PC-9 (cell line): ENCODE data around the gene TNS1. TPM values are rescaled to one million over a fixed set of nuclear protein-coding genes. Genes with fewer than 3 reads are reported as not detected.

ENCODE experiments used
- BruUV-seq: library from RNA; stranded (reverse); fragments of 400-500 nt; replicated peaks from 2 replicates; lab custom pipeline; 2021; lab: Mats Ljungman, UMichigan
- CTCF ChIA-PET: fragments of 300-600 bp; sonication (Branson Sonifier 250); formaldehyde crosslinking; loops from one replicate; lab custom pipeline; 2022; ENCODE audit warnings: antibody characterized with exemption; lab: Charles Lee
- POLR2A ChIA-PET: fragments of 300-600 bp; sonication (Branson Sonifier 250); formaldehyde crosslinking; loops from one replicate; lab custom pipeline; 2022; ENCODE audit warnings: antibody characterized with exemption; ENCODE audit not compliant: unreplicated experiment; lab: Charles Lee
- DNase-seq, 2 experiments: peaks; one replicate each; pipeline versions ENCODE4 v3.0.0 to v3.0.0-alpha.2; 2015 to 2022; ENCODE audit warnings: mixed read lengths in 1 of 2
- H2AFZ ChIP-seq: fragments of 200-600 bp; sonication (generic); 2 replicates; pipeline ENCODE4 v1.8.1; 2017; ENCODE audit warnings: antibody characterized with exemption
- H3F3A ChIP-seq: fragments of 200-600 bp; sonication (generic); 2 replicates; pipeline ENCODE4 v1.8.1; 2017; ENCODE audit warnings: antibody characterized with exemption, mild to moderate bottlenecking, low read depth; ENCODE audit not compliant: insufficient read depth
- H3K27ac ChIP-seq: fragments of 200-600 bp; sonication (generic); 2 replicates; pipeline ENCODE4 v1.6.1; 2016; ENCODE audit warnings: mixed run types
- H3K27me3 ChIP-seq: fragments of 200-600 bp; sonication (generic); 2 replicates; pipeline ENCODE4 v1.6.1; 2016; ENCODE audit warnings: low read depth, mixed run types; ENCODE audit not compliant: insufficient read depth
- H3K36me3 ChIP-seq: fragments of 200-600 bp; sonication (generic); 2 replicates; pipeline ENCODE4 v1.6.1; 2016; ENCODE audit warnings: low read depth, mixed run types
- H3K4me1 ChIP-seq: fragments of 200-600 bp; sonication (generic); replicated peaks from 2 replicates; pipeline ENCODE4 v1.6.1; 2016; ENCODE audit warnings: mixed run types; ENCODE audit not compliant: insufficient read depth
- H3K4me2 ChIP-seq: fragments of 200-600 bp; sonication (generic); 2 replicates; pipeline ENCODE4 v1.6.1; 2017; ENCODE audit warnings: mixed run types
- H3K4me3 ChIP-seq: fragments of 200-600 bp; sonication (generic); 2 replicates; pipeline ENCODE4 v1.6.1; 2016; ENCODE audit warnings: mixed run types
- H3K79me2 ChIP-seq: fragments of 200-600 bp; sonication (generic); 2 replicates; pipeline ENCODE4 v1.6.1; 2017; ENCODE audit warnings: low read depth, mixed run types
- H3K9me2 ChIP-seq: fragments of 200-600 bp; sonication (generic); 2 replicates; pipeline ENCODE4 v1.8.1; 2017; ENCODE audit warnings: mild to moderate bottlenecking; ENCODE audit not compliant: insufficient read depth
- H3K9me3 ChIP-seq: fragments of 200-600 bp; sonication (generic); 2 replicates; pipeline ENCODE4 v1.8.1; 2016; ENCODE audit warnings: low read depth; ENCODE audit not compliant: insufficient read depth
- H4K20me1 ChIP-seq: fragments of 200-600 bp; sonication (generic); 2 replicates; pipeline ENCODE4 v1.8.1; 2017; ENCODE audit not compliant: insufficient read depth
- EZH2 ChIP-seq: fragments of 200-600 bp; sonication (generic); IDR thresholded peaks from 2 replicates; pipeline ENCODE4 v1.8.0; 2017; ENCODE audit warnings: antibody characterized with exemption, low read depth
- intact Hi-C: fragments of 100-400 bp; cut with micrococcal nuclease; formaldehyde crosslinking; loops from one replicate; pipeline ENCODE4 v1.10.0; 2022; ENCODE audit not compliant: unreplicated experiment
- total RNA-seq: library from RNA; stranded (reverse); gene quantifications from 2 replicates; pipeline ENCODE4 v1.2.3, GENCODE V29; 2021
- TF ChIP-seq, protein P1 (sequence below): fragments of 200-600 bp; sonication (generic); conservative IDR thresholded peaks from 2 replicates; pipeline ENCODE4 v1.6.1; 2017; ENCODE audit warnings: mixed run types, antibody characterized with exemption, mild to moderate bottlenecking, moderate library complexity

TNS1 gene
- total RNA-seq, 1 experiment from 2014 or later, result 5.5 TPM

DNA sequence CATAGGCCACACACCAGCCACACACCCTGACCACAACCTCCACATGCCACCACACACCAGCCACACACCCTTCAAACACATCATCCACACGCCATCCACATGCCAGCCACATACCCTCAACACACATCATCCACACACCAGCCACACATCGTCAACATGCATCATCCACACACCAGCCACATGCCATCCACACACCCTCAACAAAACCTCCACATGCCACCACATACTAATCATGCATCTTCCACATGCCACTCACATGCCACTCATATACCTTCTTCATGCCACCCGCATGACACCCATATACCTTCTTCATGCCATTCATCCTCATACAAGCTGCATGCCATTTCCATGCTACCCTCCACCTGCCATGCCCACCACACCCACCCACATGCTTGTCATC is 12.4 kb downstream of the TNS1 start:
- ChIA-PET POLR2A (no interaction called here), CTCF (interaction anchor here (0.6 kb wide), 1 partner anchor 42 kb away, joined by 13 read pairs; no protein-coding TSS in a partner anchor)
- no peaks in the 10 kb centered on the region for H3K36me3 ChIP-seq
- no peak overlapping the region for H3K27ac ChIP-seq
- H3K9me2 ChIP-seq, result no peaks in the 10 kb centered on the region
- peaks cover 21% of the 10 kb centered on the region for H3K4me1 ChIP-seq
- no peaks in the 10 kb centered on the region for H3K9me3 ChIP-seq
- TF ChIP-seq EZH2, result no peak
- TF ChIP-seq, protein P1, sequence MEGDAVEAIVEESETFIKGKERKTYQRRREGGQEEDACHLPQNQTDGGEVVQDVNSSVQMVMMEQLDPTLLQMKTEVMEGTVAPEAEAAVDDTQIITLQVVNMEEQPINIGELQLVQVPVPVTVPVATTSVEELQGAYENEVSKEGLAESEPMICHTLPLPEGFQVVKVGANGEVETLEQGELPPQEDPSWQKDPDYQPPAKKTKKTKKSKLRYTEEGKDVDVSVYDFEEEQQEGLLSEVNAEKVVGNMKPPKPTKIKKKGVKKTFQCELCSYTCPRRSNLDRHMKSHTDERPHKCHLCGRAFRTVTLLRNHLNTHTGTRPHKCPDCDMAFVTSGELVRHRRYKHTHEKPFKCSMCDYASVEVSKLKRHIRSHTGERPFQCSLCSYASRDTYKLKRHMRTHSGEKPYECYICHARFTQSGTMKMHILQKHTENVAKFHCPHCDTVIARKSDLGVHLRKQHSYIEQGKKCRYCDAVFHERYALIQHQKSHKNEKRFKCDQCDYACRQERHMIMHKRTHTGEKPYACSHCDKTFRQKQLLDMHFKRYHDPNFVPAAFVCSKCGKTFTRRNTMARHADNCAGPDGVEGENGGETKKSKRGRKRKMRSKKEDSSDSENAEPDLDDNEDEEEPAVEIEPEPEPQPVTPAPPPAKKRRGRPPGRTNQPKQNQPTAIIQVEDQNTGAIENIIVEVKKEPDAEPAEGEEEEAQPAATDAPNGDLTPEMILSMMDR, result no peak
- no peaks in the 10 kb centered on the region for H3K27me3 ChIP-seq
- H3F3A ChIP-seq, result peaks cover 13% of the 10 kb centered on the region; the same call in 1 of the 2 replicates
- H2AFZ ChIP-seq, result no peak overlapping the region
- no peak for DNase-seq
- no peaks in the 10 kb centered on the region for H4K20me1 ChIP-seq
- intact Hi-C loops, result no loop called here
- no peak overlapping the region for H3K4me3 ChIP-seq
- no TSS peak for BruUV-seq
- H3K79me2 ChIP-seq, result no peaks in the 10 kb centered on the region
- no peak overlapping the region for H3K4me2 ChIP-seq

DNA sequence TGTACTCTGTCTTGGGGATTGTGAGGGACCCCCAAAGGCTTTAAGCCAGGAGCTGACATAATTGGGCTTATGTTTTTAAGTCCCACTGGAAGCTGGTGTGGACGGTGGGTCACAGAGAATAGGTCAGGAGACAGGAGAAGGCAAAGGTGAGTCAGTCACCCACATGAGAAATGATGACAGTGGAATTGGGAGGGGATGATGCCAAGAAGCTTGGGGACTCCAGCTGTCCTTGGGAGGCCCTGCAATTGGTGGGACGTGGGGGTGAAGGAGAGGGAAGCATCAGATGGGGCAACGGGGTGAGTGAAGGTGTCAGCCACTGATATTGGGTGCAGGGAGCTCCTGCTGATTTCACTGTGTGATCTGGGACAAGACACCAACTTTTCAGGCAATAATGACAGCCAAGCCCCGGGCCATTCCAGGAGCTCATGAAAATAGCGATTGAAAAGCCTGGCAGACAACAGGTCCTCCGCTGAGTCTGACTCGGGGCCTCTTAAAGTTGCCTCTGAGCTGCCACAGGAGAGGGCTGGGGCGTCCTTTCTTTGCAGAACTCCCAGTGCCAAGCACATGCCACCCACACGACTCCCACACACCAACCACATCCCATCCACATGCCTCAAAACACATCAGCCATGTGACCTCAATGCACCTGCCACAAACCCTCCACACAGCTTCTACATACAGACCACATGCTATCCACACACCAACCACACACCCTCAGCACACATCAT is 13.4 kb downstream of the TNS1 start:
- H3K27me3 ChIP-seq, result no peaks in the 10 kb centered on the region
- intact Hi-C loops, result no loop called here
- no peaks in the 10 kb centered on the region for H3K9me3 ChIP-seq
- no peaks in the 10 kb centered on the region for H3K36me3 ChIP-seq
- no TSS peak for BruUV-seq
- no peaks in the 10 kb centered on the region for H3K79me2 ChIP-seq
- ChIA-PET POLR2A (no interaction called here), CTCF (interaction anchor here (0.7 kb wide), 1 partner anchor 158 kb away, joined by 3 read pairs; no protein-coding TSS in a partner anchor)
- peaks cover 13% of the 10 kb centered on the region; the same call in 1 of the 2 replicates for H3F3A ChIP-seq
- peak overlapping the region; percentile 67 for H3K4me2 ChIP-seq
- no peaks in the 10 kb centered on the region for H4K20me1 ChIP-seq
- H3K27ac ChIP-seq, result peak overlapping the region; percentile 79
- TF ChIP-seq EZH2, result no peak
- TF ChIP-seq, protein P1, result no peak
- no peak overlapping the region for H3K4me3 ChIP-seq
- H3K9me2 ChIP-seq, result no peaks in the 10 kb centered on the region
- H3K4me1 ChIP-seq, result peaks cover 21% of the 10 kb centered on the region
- no peak overlapping the region for H2AFZ ChIP-seq
- no peak for DNase-seq

GRCh38 chr2:217988840-217989204 is 14.0 kb downstream of the TNS1 start:
- Histone ChIP-seq H3K27ac (peak overlapping the region; percentile 79), H3K79me2 (no peaks in the 10 kb centered on the region), H3K27me3 (no peaks in the 10 kb centered on the region), H3K4me2 (peak overlapping the region; percentile 67), H3K4me1 (peaks cover 21% of the 10 kb centered on the region), H3K9me3 (no peaks in the 10 kb centered on the region), H2AFZ (no peak overlapping the region), H3K9me2 (no peaks in the 10 kb centered on the region), H3K36me3 (no peaks in the 10 kb centered on the region), H4K20me1 (no peaks in the 10 kb centered on the region), H3K4me3 (no peak overlapping the region), H3F3A (peaks cover 13% of the 10 kb centered on the region; the same call in 1 of the 2 replicates)
- ChIA-PET CTCF (interaction anchor here (0.7 kb wide), 1 partner anchor 159 kb away, joined by 3 read pairs; no protein-coding TSS in a partner anchor), POLR2A (no interaction called here)
- no TSS peak for BruUV-seq
- TF ChIP-seq EZH2, result no peak
- TF ChIP-seq, protein P1, result peak; percentile 31; the same call in 1 of the 2 replicates
- intact Hi-C loops, result loop anchor here (1.0 kb wide), 5 partner anchors 45 to 204 kb away; no protein-coding TSS in a partner anchor
- peak; percentile 23 to 53 for DNase-seq
